OCI-LY3 (cell line): ENCODE measurements around the gene CHGA.

Source experiments
- H2AFZ ChIP-seq: fragments of 200-600, 300-600 bp; shearing (Covaris generic); 2 replicates; pipeline ENCODE4 v1.6.0; 2014; ENCODE audit warnings: antibody characterized with exemption, low read depth, low read length
- H3K27ac ChIP-seq: fragments of 200-600, 300-600 bp; sonication (generic); 2 replicates; pipeline ENCODE4 v1.5.1; 2014; ENCODE audit warnings: mild to moderate bottlenecking, low read length, moderate library complexity, mixed read lengths
- H3K27me3 ChIP-seq: fragments of 200-600, 300-600 bp; sonication (generic); 2 replicates; pipeline ENCODE4 v1.6.1; 2014; ENCODE audit warnings: low read depth, low read length, mixed read lengths
- H3K36me3 ChIP-seq: fragments of 200-600, 300-600 bp; sonication (generic); replicated peaks from 2 replicates; pipeline ENCODE3; 2014; ENCODE audit warnings: low read depth, low read length, mixed read lengths
- H3K4me1 ChIP-seq: fragments of 300-600, 200-600 bp; sonication (generic); 2 replicates; pipeline ENCODE4 v1.6.1; 2014; ENCODE audit warnings: low read length, mixed read lengths
- H3K4me2 ChIP-seq: fragments of 200-600, 300-600 bp; sonication (generic); 2 replicates; pipeline ENCODE4 v1.6.1; 2014; ENCODE audit warnings: low read length, mixed read lengths
- H3K4me3 ChIP-seq: fragments of 300-600, 200-600 bp; sonication (generic); 2 replicates; pipeline ENCODE4 v1.5.1; 2014; ENCODE audit warnings: antibody characterized with exemption, mild to moderate bottlenecking, low read length, moderate library complexity
- H3K79me2 ChIP-seq: fragments of 300-600, 200-600 bp; shearing (Covaris generic); 2 replicates; pipeline ENCODE4 v1.6.1; 2014; ENCODE audit warnings: mild to moderate bottlenecking, low read length, mixed read lengths
- H3K9ac ChIP-seq: fragments of 300-600, 200-600 bp; shearing (Covaris generic); 2 replicates; pipeline ENCODE4 v1.6.0; 2014; ENCODE audit warnings: mild to moderate bottlenecking, low read length, moderate library complexity
- H3K9me3 ChIP-seq: fragments of 200-600, 300-600 bp; shearing (Covaris generic); 2 replicates; pipeline ENCODE4 v1.6.1; 2014; ENCODE audit warnings: low read length, mixed read lengths; ENCODE audit not compliant: insufficient read depth
- H4K20me1 ChIP-seq: fragments of 200-600, 300-600 bp; sonication (generic); 2 replicates; pipeline ENCODE4 v1.6.1; 2016; ENCODE audit warnings: low read length, mixed read lengths; ENCODE audit not compliant: insufficient read depth
- EZH2phosphoT487 ChIP-seq: fragments of 200-600 bp; shearing (Covaris generic); IDR thresholded peaks from 2 replicates; pipeline ENCODE4 v1.6.1; 2018; ENCODE audit warnings: antibody characterized with exemption, mixed run types, low read depth
- TF ChIP-seq, protein P1 (sequence below): fragments of 200-600, 300-600 bp; sonication (generic); IDR thresholded peaks from 2 replicates; pipeline ENCODE4 v1.5.1; 2014; ENCODE audit warnings: antibody characterized with exemption, low read length, low read depth

Gene CHGA

DNA sequence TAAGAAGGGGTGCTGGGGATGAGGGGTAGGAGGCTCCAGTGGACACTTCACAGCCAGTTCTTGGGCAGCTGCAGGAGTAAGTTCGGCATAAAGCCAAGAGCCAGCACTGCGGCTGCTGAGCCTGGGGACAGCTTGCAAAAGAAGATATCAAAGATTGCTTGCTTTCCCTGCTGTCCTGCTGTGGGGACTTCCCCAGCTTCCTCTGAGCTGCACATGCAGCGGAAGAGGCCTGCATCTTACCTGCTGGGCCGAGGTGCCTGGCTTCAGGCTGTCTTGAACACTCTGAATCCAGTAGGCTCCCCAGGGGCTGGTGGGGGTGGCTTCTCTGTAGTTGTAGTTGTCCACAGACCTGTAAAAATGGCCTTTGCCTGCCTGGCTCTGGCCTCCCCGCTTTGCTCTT, 1.3 kb downstream of the CHGA start:
- H3K9ac ChIP-seq = no peak overlapping the region
- no peaks in the 10 kb centered on the region for H3K36me3 ChIP-seq
- H3K9me3 ChIP-seq = no peaks in the 10 kb centered on the region
- no peaks in the 10 kb centered on the region for H4K20me1 ChIP-seq
- H2AFZ ChIP-seq = no peak overlapping the region
- H3K4me3 ChIP-seq = no peak overlapping the region
- no peak overlapping the region for H3K27ac ChIP-seq
- H3K4me2 ChIP-seq = peak overlapping the region; percentile 11; the same call in 1 of the 2 replicates
- peaks cover 5% of the 10 kb centered on the region; the same call in 1 of the 2 replicates for H3K27me3 ChIP-seq
- H3K4me1 ChIP-seq = peaks cover 8% of the 10 kb centered on the region
- H3K79me2 ChIP-seq = no peaks in the 10 kb centered on the region
- TF ChIP-seq EZH2phosphoT487 = no peak
- TF ChIP-seq, protein P1, sequence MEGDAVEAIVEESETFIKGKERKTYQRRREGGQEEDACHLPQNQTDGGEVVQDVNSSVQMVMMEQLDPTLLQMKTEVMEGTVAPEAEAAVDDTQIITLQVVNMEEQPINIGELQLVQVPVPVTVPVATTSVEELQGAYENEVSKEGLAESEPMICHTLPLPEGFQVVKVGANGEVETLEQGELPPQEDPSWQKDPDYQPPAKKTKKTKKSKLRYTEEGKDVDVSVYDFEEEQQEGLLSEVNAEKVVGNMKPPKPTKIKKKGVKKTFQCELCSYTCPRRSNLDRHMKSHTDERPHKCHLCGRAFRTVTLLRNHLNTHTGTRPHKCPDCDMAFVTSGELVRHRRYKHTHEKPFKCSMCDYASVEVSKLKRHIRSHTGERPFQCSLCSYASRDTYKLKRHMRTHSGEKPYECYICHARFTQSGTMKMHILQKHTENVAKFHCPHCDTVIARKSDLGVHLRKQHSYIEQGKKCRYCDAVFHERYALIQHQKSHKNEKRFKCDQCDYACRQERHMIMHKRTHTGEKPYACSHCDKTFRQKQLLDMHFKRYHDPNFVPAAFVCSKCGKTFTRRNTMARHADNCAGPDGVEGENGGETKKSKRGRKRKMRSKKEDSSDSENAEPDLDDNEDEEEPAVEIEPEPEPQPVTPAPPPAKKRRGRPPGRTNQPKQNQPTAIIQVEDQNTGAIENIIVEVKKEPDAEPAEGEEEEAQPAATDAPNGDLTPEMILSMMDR = no peak

DNA sequence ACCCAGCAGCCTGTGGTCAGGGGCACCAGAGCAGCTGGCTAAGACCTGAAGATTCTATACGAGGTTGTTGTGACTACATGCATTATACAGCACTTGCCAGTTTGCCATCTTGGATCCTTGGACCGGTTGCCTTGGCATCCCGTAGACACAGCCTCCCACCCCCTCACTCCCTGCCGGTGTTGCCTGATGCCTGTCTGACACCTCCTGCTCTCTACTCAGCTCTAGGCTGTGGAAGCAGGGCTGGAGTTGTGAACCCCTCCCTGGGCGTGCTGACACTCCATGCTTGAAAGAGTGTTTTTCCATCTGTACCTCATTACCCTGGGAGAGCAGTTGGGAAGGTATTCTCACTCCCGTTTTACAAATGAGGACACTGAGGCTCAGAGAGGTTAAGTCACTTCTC, 2.5 kb downstream of the CHGA start:
- Histone ChIP-seq H3K4me1 (peaks cover 8% of the 10 kb centered on the region), H3K27ac (no peak overlapping the region)

DNA sequence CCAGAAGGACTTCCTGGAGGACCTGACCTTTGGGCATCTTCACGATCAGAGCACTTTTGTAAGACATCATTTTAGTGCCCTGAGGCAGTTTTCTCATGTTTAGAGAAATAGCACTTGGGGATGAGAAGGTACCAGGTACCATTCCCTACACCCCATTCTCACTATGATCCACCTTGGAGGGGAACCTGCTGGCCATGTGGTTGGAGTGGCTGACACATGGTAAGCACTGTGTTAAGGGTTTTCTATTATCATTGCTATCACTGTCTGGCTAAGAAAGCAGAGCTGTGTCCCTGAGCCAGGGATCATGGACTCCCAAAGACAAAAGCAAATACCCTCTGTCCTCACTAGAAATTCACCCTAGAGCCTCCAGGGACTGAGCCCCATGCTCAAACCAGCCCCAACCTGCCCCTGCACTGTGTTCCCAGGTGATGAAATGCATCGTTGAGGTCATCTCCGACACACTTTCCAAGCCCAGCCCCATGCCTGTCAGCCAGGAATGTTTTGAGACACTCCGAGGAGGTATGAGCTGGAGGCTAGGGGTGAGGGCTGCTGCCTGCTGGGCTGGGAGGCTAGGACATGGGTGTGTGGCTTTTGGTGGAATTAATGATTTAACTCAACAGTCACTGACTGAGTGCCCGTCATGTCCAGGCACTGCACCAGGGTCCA, 3.4 kb downstream of the CHGA start:
- H3K36me3 ChIP-seq = no peaks in the 10 kb centered on the region
- H4K20me1 ChIP-seq = no peaks in the 10 kb centered on the region
- no peak overlapping the region for H2AFZ ChIP-seq
- no peaks in the 10 kb centered on the region for H3K79me2 ChIP-seq
- H3K9ac ChIP-seq = no peak overlapping the region
- H3K27me3 ChIP-seq = peaks cover 5% of the 10 kb centered on the region; the same call in 1 of the 2 replicates
- H3K4me2 ChIP-seq = no peak overlapping the region
- TF ChIP-seq, protein P1 = no peak
- no peak for TF ChIP-seq EZH2phosphoT487
- peaks cover 8% of the 10 kb centered on the region for H3K4me1 ChIP-seq
- H3K9me3 ChIP-seq = no peaks in the 10 kb centered on the region
- H3K4me3 ChIP-seq = no peak overlapping the region
- no peak overlapping the region for H3K27ac ChIP-seq

More for the DNA sequence above, 2.5 kb downstream of the CHGA start:
- Histone ChIP-seq H3K36me3 (no peaks in the 10 kb centered on the region), H3K9ac (no peak overlapping the region), H3K79me2 (no peaks in the 10 kb centered on the region), H2AFZ (no peak overlapping the region), H3K27me3 (peaks cover 5% of the 10 kb centered on the region; the same call in 1 of the 2 replicates), H3K9me3 (no peaks in the 10 kb centered on the region), H4K20me1 (no peaks in the 10 kb centered on the region), H3K4me2 (no peak overlapping the region), H3K4me3 (no peak overlapping the region)
- TF ChIP-seq, protein P1 = no peak
- TF ChIP-seq EZH2phosphoT487 = no peak

DNA sequence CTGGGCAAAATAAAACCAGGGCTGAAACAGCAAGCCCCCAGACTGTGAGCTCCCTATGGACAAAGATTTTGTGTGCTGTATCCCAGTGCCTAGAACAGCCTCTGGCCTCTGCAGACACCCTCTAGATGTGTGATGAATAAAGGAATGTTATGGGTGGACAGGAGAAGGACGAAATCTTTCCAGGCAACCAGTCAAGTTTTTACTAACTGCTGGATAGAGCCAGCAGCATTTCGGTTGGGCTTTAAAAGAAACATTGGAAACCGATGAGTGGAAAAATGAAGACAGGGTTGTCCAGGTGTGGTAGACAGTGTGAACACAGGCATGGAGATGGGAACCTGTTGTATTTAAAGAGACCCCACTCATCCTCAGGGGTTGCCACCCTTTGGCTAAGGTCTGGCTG, 4.0 kb downstream of the CHGA start:
- Histone ChIP-seq H3K79me2 (no peaks in the 10 kb centered on the region), H3K27me3 (peaks cover 5% of the 10 kb centered on the region; the same call in 1 of the 2 replicates), H3K4me1 (peaks cover 8% of the 10 kb centered on the region), H3K9ac (no peak overlapping the region), H4K20me1 (no peaks in the 10 kb centered on the region), H3K4me2 (no peak overlapping the region), H2AFZ (no peak overlapping the region), H3K36me3 (no peaks in the 10 kb centered on the region), H3K27ac (no peak overlapping the region), H3K4me3 (no peak overlapping the region), H3K9me3 (no peaks in the 10 kb centered on the region)
- no peak for TF ChIP-seq EZH2phosphoT487
- TF ChIP-seq, protein P1 = no peak
